ENCODE data around the gene MESD.
A peak's percentile ranks its signal among the peaks of the same experiment; 100 is the strongest.

Gene MESD

DNA sequence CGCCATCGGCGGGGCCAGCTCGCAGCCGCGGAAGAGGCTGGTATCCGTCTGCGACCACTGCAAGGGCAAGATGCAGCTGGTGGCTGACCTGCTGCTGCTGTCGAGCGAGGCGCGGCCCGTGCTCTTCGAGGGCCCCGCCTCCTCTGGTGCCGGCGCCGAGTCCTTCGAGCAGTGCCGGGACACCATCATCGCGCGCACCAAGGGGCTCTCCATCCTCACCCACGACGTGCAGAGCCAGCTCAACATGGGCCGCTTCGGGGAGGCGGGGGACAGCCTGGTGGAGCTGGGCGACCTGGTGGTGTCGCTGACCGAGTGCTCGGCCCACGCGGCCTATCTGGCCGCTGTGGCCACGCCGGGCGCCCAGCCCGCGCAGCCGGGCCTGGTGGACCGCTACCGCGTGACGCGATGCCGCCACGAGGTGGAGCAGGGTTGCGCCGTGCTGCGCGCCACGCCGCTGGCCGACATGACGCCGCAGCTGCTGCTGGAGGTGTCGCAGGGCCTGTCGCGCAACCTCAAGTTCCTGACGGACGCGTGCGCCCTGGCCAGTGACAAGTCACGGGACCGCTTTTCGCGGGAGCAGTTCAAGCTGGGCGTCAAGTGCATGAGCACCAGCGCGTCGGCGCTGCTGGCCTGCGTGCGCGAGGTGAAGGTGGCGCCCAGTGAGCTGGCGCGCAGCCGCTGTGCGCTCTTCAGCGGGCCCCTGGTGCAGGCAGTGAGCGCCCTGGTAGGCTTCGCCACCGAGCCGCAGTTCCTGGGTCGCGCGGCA lies 12.9 kb upstream of the MESD start:
- ATAC-seq = no peak
- H3K4me1 Mint-ChIP-seq = peaks cover 52% of the 10 kb centered on the region
- no peaks in the 10 kb centered on the region for H3K9me3 Mint-ChIP-seq
- no peak overlapping the region for H3K27ac Mint-ChIP-seq
- H3K27me3 Mint-ChIP-seq = no peaks in the 10 kb centered on the region
- peaks cover 15% of the 10 kb centered on the region for H3K36me3 Mint-ChIP-seq
- H3K4me3 Mint-ChIP-seq = peak overlapping the region; percentile 56

DNA sequence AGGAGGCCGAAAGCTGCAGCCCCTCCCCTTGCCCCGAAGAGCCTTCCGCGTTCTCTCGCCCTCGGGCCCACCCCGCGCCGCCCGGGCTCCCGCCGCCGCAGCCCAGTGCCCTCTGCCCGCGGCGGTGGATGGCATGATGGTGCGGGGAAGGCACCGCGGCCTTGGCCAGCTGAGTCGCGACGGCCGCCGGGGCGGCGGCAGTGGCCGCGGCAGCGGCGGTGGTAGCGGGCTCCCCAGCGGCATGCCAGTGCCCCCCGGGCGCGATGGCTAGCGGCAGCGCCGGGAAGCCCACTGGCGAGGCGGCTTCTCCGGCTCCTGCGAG lies 12.4 kb upstream of the MESD start:
- Mint-ChIP-seq H3K4me1 (peaks cover 47% of the 10 kb centered on the region), H3K4me3 (peak overlapping the region; percentile 87), H3K27ac (peak overlapping the region; percentile 93), H3K9me3 (no peaks in the 10 kb centered on the region), H3K27me3 (no peaks in the 10 kb centered on the region), H3K36me3 (peaks cover 15% of the 10 kb centered on the region)
- no peak for ATAC-seq

DNA sequence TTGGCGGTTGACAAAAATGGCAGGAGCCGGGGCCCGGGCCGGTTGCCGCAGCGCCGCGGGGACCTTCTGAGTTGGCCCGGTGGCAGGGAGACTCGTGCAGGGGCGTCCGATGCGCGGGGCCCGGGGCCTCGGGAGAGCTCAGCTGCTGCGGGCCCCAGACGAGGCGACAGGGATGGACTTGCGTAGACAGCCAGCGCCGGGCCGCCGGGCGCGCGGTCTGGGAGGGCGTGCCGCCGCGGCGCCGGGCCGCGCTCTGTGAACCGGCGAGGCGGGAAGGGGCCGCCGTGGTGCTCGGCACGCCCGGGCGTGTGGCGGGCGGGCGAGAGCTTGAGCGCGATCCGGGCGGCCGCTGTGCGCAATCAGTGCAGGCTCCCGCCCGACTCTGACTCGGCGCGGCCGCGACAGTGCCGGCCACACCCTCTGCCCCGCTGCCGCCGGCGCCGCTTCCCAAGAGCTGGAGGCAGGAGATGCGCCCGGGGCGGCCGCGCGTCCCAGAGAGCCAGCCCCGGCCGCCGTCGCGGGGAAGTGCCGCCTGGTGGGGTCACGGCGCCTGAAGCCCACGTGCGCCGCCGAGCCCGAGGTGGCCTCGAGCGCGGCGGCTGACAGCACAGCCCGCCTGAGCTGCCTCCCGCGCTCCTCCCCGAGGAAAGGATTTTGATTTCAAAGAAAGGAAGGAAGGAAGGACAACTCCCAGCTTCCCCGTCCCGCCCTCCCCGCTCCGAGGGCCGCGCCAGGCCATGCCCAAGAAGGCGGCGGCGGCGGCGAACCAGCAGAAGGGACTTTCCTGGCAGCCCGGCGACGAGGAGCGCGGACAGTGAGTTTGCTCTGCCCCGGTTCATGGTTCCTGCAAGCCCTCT lies 11.8 kb upstream of the MESD start:
- H3K27ac Mint-ChIP-seq = peak overlapping the region; percentile 93
- no peaks in the 10 kb centered on the region for H3K27me3 Mint-ChIP-seq
- peak; percentile 71 for ATAC-seq
- peaks cover 45% of the 10 kb centered on the region for H3K4me1 Mint-ChIP-seq
- H3K36me3 Mint-ChIP-seq = peaks cover 15% of the 10 kb centered on the region
- no peaks in the 10 kb centered on the region for H3K9me3 Mint-ChIP-seq
- peak overlapping the region; percentile 87 for H3K4me3 Mint-ChIP-seq

DNA sequence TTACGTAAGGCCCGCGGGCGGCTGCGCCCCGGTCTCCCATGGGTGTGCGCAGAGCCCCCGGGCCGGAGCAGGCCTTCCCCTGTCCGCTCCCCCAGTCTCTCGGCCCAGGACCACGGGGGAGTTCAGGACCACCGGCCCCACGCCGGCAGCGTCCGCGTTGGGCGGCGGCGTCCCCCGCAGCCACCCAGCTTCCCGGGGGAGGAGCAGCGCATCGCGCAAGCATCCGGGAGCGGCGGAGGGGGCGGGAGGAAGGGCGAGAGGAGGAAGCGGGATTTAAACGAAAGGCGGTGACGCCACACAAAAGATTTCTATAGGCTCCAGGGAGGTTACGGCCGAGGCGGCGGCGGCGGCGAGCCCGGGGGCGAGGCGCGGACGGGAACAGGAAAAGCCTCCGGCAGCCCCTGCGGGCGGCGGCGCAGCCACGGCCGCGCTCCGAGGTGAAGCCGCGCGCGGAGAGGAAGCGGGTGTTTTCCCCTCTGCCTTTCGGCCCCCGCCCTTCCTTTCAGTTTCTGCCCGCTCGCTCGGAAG lies 11.1 kb upstream of the MESD start, which contains the start of gene TLNRD1:
Gene TLNRD1, plus strand, starts transcription at position 300 of the 528 bp plus-strand sequence. CDS start 1,349 bp downstream, outside the sequence.
- Mint-ChIP-seq H3K4me3 (peak within 1 kb of the TSS; percentile 87), H3K36me3 (peaks cover 15% of the 10 kb centered on the region), H3K27me3 (no peaks in the 10 kb centered on the region), H3K4me1 (peaks cover 41% of the 10 kb centered on the region), H3K9me3 (peaks cover 4% of the 10 kb centered on the region), H3K27ac (peak within 1 kb of the TSS; percentile 93)
- peak; percentile 86 for ATAC-seq

DNA sequence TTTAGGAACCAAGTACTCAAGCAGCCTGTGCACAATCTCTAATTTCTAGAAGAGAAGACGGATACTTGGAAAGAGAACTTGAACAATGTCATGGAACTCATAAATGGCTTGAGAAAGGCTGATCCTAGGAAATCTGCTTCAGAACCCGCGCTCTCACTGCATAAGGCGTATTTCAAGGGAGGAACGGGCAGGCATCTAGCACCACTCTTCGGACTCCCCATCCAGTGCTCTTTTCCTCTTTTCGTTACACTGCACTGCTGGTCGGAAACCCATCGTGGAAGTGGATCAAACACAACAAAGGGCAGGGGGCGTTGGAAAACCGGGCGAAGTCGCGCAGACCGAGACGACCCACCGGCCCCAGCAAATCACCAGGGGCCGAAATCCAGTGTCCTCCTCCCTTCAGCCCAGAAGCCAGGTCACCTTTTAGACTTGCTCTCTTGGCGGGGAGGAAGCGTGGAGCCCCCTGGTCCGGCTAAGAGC lies 10.6 kb upstream of the MESD start:
- Mint-ChIP-seq H3K4me1 (peaks cover 41% of the 10 kb centered on the region), H3K27ac (peak overlapping the region; percentile 93), H3K4me3 (peak overlapping the region; percentile 87), H3K36me3 (peaks cover 15% of the 10 kb centered on the region), H3K27me3 (no peaks in the 10 kb centered on the region), H3K9me3 (peaks cover 4% of the 10 kb centered on the region)
- no peak for ATAC-seq

DNA sequence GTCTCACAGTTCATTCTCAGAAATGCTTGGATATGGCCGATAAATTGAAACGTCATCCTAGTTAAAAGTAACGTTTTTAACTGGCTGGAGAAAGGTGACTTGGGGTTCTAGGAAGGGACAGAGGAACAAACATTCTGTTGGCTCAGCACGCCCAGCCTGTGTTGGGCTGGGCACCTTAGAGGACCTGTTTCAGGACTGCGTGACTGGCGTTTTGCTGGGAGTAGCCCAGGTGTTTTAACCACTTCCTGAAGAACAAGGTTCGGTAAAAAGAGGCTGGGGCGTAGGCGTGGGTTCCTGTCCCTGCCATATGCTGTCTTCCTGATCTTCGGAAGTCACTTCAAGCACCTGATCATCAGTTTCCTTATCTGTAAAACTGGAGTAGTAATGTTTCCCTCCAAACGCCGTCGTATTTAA lies 10.0 kb upstream of the MESD start:
- peaks cover 36% of the 10 kb centered on the region for H3K4me1 Mint-ChIP-seq

DNA sequence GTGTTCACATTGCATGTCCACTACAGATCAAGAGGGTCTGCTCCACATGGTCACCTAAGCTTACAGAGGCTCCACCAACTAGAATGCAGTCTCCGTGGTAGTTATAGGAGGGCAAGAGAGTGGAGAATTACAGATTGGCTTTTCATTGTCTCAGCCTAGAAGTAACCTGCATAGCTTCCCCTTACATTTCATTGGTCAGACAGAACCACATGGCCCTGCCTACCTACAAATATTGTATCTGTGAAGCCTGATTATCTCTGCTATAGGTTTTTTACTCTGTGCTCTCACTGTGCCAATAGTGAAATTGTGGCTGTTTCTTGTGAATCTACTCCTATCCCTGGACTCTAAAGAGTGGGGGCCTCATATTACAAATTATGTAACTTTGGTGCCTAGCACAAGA lies 8.6 kb upstream of the MESD start:
- ATAC-seq = no peak
- Mint-ChIP-seq H3K9me3 (peaks cover 4% of the 10 kb centered on the region), H3K27ac (peak overlapping the region; percentile 64), H3K4me1 (peaks cover 22% of the 10 kb centered on the region), H3K27me3 (no peaks in the 10 kb centered on the region), H3K36me3 (peaks cover under 1% of the 10 kb centered on the region), H3K4me3 (no peak overlapping the region)

More for the DNA sequence above, 10.0 kb upstream of the MESD start:
- peak overlapping the region; percentile 87 for H3K4me3 Mint-ChIP-seq
- peak; percentile 24 for ATAC-seq
- H3K27ac Mint-ChIP-seq = peak overlapping the region; percentile 93
- H3K27me3 Mint-ChIP-seq = no peaks in the 10 kb centered on the region
- H3K9me3 Mint-ChIP-seq = peaks cover 4% of the 10 kb centered on the region
- H3K36me3 Mint-ChIP-seq = peaks cover 14% of the 10 kb centered on the region

DNA sequence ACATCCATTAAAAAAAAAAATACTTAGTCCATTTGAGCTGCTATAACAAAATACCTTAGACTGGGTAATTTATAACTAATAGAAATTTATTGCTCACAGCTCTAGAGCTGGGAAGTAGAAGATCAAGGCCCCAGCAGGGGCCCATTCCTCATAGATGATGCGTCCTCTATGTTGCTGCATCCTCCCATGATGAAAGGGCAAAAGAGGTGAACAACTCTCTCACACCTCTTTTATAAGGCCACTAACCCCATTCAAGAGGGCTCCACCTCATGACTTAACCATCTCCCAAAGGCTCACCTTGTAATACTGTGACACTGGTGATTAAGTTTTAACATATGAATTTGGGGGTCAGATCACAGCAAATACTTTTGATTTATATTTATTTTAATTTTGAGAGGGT lies 8.1 kb upstream of the MESD start:
- peaks cover 20% of the 10 kb centered on the region for H3K4me1 Mint-ChIP-seq
- peaks cover 4% of the 10 kb centered on the region for H3K9me3 Mint-ChIP-seq
- H3K36me3 Mint-ChIP-seq = no peaks in the 10 kb centered on the region
- no peak overlapping the region for H3K27ac Mint-ChIP-seq
- ATAC-seq = no peak
- H3K27me3 Mint-ChIP-seq = no peaks in the 10 kb centered on the region
- H3K4me3 Mint-ChIP-seq = no peak overlapping the region

DNA sequence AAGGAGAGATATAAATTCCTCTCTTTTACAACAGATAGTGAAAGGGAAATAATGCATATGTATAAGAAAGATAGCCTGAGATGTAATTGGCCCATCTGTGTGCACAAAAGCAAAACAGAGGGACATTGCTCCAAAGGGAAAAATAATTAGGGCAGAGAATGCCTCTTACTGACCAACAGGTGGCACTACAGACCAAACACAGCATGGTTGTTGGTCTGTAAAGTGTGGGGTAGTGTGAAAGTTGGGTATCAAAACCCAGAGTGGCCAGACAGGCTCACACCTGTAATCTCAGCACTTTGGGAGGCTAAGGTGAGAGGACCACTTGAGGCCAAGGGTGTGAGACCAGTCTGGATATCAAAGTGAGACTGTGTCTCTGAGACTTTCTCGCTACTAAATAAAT lies 6.6 kb upstream of the MESD start:
- Mint-ChIP-seq H3K4me1 (peaks cover 26% of the 10 kb centered on the region), H3K27ac (no peak overlapping the region), H3K27me3 (no peaks in the 10 kb centered on the region), H3K9me3 (peaks cover 4% of the 10 kb centered on the region), H3K36me3 (no peaks in the 10 kb centered on the region), H3K4me3 (no peak overlapping the region)
- no peak for ATAC-seq

DNA sequence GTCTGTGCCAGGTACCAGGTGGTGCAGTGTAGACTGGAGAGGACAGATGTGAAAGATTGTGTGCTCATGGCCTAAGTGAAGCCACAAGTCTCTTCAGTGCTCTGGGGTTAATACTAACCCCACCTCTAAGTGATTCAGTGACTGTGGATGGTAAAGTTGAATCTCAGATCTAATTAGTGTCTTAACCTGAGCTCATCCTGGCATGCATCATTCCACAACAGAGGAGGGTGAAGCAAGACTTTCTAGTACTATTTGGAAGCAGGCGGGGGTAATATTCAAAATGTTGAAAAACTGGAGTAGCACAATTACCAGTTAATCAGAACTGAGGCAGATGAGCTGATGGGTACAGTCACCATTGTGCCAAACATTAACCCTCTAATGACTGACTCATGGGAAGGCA lies 2.8 kb upstream of the MESD start:
- Mint-ChIP-seq H3K27ac (no peak overlapping the region), H3K27me3 (no peaks in the 10 kb centered on the region), H3K9me3 (peaks cover 4% of the 10 kb centered on the region), H3K4me3 (no peak overlapping the region), H3K4me1 (peaks cover 22% of the 10 kb centered on the region), H3K36me3 (peaks cover 9% of the 10 kb centered on the region)
- no peak for ATAC-seq

DNA sequence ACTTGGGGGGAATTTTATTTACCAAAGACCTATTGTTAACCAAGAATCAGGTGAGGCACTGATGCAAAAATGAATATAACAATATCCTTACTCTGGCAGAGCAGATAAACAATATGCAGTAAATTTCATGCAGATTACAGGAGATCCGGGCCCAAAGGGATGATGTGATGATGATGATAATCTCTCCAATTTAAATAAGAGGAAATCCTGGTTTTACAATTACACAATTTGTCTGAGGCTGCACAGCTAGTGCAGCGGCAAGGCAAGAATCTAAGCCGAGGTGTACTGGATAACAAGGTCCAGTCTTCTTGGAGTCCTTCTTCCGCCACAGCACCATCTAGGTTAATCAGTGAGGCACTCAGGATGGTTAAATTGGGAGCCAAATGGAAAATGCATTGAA lies 2.4 kb upstream of the MESD start:
- peaks cover 9% of the 10 kb centered on the region for H3K36me3 Mint-ChIP-seq

DNA sequence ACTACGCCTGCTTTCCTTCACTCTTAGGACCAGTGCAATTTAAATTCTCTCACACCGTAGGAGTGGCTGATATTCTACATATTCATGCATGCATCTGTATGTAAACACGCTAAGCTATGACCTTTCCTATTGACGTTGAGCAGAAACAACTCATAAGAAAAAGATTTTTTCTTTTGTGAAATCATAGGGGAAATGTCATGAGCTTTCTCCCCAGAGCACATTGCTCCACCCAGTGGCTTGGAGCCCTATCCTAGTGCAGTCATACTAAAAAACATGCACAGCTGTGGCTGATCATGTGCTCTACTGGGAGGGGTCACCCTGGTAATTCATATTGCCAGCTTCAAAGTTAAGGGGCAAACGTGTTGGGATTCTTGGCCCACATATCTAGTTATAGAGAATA lies 1.8 kb upstream of the MESD start:
- Mint-ChIP-seq H3K4me1 (peaks cover 30% of the 10 kb centered on the region), H3K4me3 (no peak overlapping the region), H3K27me3 (no peaks in the 10 kb centered on the region), H3K36me3 (peaks cover 9% of the 10 kb centered on the region), H3K9me3 (peaks cover 4% of the 10 kb centered on the region), H3K27ac (no peak overlapping the region)
- ATAC-seq = no peak

More for the DNA sequence above, 2.4 kb upstream of the MESD start:
- Mint-ChIP-seq H3K4me1 (peaks cover 25% of the 10 kb centered on the region), H3K9me3 (peaks cover 4% of the 10 kb centered on the region), H3K4me3 (no peak overlapping the region), H3K27ac (no peak overlapping the region), H3K27me3 (no peaks in the 10 kb centered on the region)
- ATAC-seq = no peak

DNA sequence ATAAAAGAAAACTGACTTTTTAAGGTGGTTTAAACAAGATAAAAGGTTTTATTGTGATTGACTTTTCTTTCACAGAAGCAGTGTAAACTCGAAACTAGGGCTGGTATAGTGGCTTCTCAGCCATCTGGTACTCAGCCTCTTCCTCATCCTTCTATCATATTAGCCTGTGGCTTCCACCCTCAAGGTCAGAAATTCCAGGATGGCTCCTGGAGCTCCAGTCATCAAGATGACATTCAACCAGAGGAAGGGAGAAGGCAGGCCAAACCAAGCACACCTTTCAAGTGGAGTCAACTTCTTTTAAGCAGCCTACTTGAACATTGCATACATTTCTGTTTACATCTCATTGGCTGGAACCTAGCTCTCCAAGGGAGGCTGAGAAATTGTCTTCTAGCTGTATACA lies 1.3 kb upstream of the MESD start:
- peaks cover 35% of the 10 kb centered on the region for H3K4me1 Mint-ChIP-seq
- peaks cover 9% of the 10 kb centered on the region for H3K36me3 Mint-ChIP-seq
- H3K9me3 Mint-ChIP-seq = peaks cover under 1% of the 10 kb centered on the region
- H3K4me3 Mint-ChIP-seq = no peak overlapping the region
- no peaks in the 10 kb centered on the region for H3K27me3 Mint-ChIP-seq
- no peak overlapping the region for H3K27ac Mint-ChIP-seq
- no peak for ATAC-seq

DNA sequence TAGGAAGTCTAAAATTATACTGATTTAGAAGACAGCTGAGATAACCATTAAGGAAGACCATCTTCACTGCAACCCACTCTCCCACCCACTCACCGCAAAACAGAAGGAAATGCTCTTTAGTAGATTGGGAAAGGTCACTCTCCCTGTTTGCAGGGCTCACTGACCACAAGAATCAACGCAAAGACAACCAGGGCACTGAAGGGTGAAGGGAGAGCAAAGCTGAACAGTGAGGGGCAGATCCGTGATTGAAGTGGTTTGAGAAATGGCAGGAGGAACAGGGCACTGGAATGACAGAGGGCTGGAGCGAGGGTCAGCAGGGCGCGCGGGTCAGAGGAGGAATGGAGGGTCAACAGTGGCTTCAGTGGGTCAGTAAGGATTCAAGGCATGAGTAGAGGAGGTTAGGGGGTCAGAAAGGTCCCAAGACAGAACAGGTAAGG lies 520 bp downstream of the MESD start:
- Mint-ChIP-seq H3K27me3 (no peaks in the 10 kb centered on the region), H3K4me1 (peaks cover 50% of the 10 kb centered on the region), H3K4me3 (peak overlapping the region; percentile 92), H3K36me3 (peaks cover 9% of the 10 kb centered on the region), H3K27ac (peak overlapping the region; percentile 91), H3K9me3 (no peaks in the 10 kb centered on the region)
- peak; percentile 0 for ATAC-seq

DNA sequence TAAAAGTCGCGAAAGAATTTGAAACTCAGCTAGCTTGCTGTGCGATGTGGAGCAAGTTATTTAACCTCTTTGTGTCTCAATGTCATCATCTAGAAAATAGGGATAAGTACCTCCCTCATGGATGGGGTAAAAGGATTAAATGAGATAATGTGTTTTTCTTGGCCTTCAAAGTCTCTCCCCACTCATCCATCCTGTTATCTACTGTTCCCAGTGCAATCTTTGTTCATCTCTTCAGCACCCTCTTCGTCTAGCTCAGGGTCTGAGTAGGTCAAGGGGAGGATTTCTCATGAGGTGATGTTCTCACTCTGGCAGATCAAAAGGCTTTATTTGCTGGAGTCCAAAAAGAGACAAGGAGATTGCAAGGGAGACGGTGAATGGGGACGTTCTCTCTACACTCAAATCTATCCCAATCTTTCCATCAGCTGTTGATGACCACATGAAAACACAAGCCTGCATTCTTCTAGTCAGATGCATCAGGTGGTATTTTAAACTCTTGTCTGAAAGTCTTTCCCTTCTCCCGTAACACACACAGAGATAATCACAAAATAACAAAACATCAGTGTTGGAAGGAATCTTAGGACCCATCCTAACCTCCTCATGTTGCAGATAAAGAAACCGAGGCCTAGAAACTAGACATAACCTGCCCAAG lies 1.3 kb downstream of the MESD start:
- peaks cover 56% of the 10 kb centered on the region for H3K4me1 Mint-ChIP-seq
- no peak for ATAC-seq
- H3K36me3 Mint-ChIP-seq = peaks cover 9% of the 10 kb centered on the region
- peak overlapping the region; percentile 92 for H3K4me3 Mint-ChIP-seq
- peak overlapping the region; percentile 91 for H3K27ac Mint-ChIP-seq
- H3K9me3 Mint-ChIP-seq = no peaks in the 10 kb centered on the region
- no peaks in the 10 kb centered on the region for H3K27me3 Mint-ChIP-seq

All from stimulated activated memory B cell treated with anti-CD40 and anti-IgM and Interleukin-4, amounts not matched to agents 10 μg/mL and 1 μg/mL and 100 μg/mL, for 72 hours (primary cell).